ENCODE measurements around the gene SLC2A9. TPM values are rescaled to one million over a fixed set of nuclear protein-coding genes. Genes with fewer than 3 reads are reported as not detected.
A peak's percentile ranks its signal among the peaks of the same experiment; 100 is the strongest.
"Not testable (repeated sequence)": the region's sequence is repeated elsewhere in the genome, so short reads cannot be mapped to it uniquely, and the experiment has no call there.

SLC2A9 gene
- total RNA-seq, 1 experiment from 2014 or later, result not detected

- in situ Hi-C loops (cut with HindIII; ENCODE audit: low sequenced_read_pairs), result no loop called here
- no peak for DNase-seq (ENCODE audit: low spot score)
Measured at GRCh38 chr4:9820343-9820742, 201.0 kb downstream of the SLC2A9 start.

GRCh38 chr4:9816285-9816684 is 205.0 kb downstream of the SLC2A9 start:
- no peak for DNase-seq (ENCODE audit: low spot score)
- in situ Hi-C loops (cut with HindIII; ENCODE audit: low sequenced_read_pairs), result no loop called here

- DNase-seq (ENCODE audit: low spot score), result no peak
- in situ Hi-C loops (cut with HindIII; ENCODE audit: low sequenced_read_pairs), result no loop called here
Measured at GRCh38 chr4:9812501-9813340, 208.6 kb downstream of the SLC2A9 start.

GRCh38 chr4:9811806-9812205 is 209.5 kb downstream of the SLC2A9 start:
- no peak for DNase-seq (ENCODE audit: low spot score)
- in situ Hi-C loops (cut with HindIII; ENCODE audit: low sequenced_read_pairs), result no loop called here

- in situ Hi-C loops (cut with HindIII; ENCODE audit: low sequenced_read_pairs), result no loop called here
- DNase-seq (ENCODE audit: low spot score), result no peak
Measured at GRCh38 chr4:9808077-9808476, 213.2 kb downstream of the SLC2A9 start.

- no peak for DNase-seq (ENCODE audit: low spot score)
- in situ Hi-C loops (cut with HindIII; ENCODE audit: low sequenced_read_pairs), result no loop called here
Measured at GRCh38 chr4:9804918-9805317, 216.4 kb downstream of the SLC2A9 start.

- peak; percentile 4 for DNase-seq (ENCODE audit: low spot score)
- in situ Hi-C loops (cut with HindIII; ENCODE audit: low sequenced_read_pairs), result no loop called here
Measured at GRCh38 chr4:9800848-9801247, 220.4 kb downstream of the SLC2A9 start.

- DNase-seq (ENCODE audit: low spot score); in situ Hi-C loops (cut with HindIII; ENCODE audit: low sequenced_read_pairs): not testable (repeated sequence)
Measured at GRCh38 chr4:9796641-9797040, 224.7 kb downstream of the SLC2A9 start.

GRCh38 chr4:9792381-9792780 is 228.9 kb downstream of the SLC2A9 start:
- in situ Hi-C loops (cut with HindIII; ENCODE audit: low sequenced_read_pairs), result no loop called here
- DNase-seq (ENCODE audit: low spot score), result no peak

GRCh38 chr4:9785891-9786290 is 235.4 kb downstream of the SLC2A9 start:
- DNase-seq (ENCODE audit: low spot score); in situ Hi-C loops (cut with HindIII; ENCODE audit: low sequenced_read_pairs): not testable (repeated sequence)

GRCh38 chr4:9782136-9782436 is 239.2 kb downstream of the SLC2A9 start:
- in situ Hi-C loops (cut with HindIII; ENCODE audit: low sequenced_read_pairs), result no loop called here
- DNase-seq (ENCODE audit: low spot score), result no peak

GRCh38 chr4:9781343-9782135 is 239.8 kb downstream of the SLC2A9 start, which contains the start of gene DRD5:
Gene DRD5 (plus strand): TSS chr4:9781634. CDS start chr4:9782030, 396 bp downstream.
- in situ Hi-C loops (cut with HindIII; ENCODE audit: low sequenced_read_pairs), result no loop called here
- no peak for DNase-seq (ENCODE audit: low spot score)

Other genes starting within 250 kb of the SLC2A9 start
- not detected in 2 replicates for gene DRD5, start 239.9 kb downstream of the SLC2A9 start, total RNA-seq (2014; rRNA removed; shearing (Covaris generic))
- gene WDR1, start 95.3 kb upstream of the SLC2A9 start, total RNA-seq (2014; rRNA removed; shearing (Covaris generic)), result 300 and 383 TPM in 2 replicates

All from G401 (cell line).